ENCODE data around the gene CBFB. TPM values are rescaled to one million over a fixed set of nuclear protein-coding genes. Genes with fewer than 3 reads are reported as not detected.

Gene CBFB
- total and polyA plus RNA-seq, 2 of the 13 experiments (the other 11 are each of a cell fraction or from before 2014, with no cell fraction given) = 22.1 to 70.8 TPM

DNA sequence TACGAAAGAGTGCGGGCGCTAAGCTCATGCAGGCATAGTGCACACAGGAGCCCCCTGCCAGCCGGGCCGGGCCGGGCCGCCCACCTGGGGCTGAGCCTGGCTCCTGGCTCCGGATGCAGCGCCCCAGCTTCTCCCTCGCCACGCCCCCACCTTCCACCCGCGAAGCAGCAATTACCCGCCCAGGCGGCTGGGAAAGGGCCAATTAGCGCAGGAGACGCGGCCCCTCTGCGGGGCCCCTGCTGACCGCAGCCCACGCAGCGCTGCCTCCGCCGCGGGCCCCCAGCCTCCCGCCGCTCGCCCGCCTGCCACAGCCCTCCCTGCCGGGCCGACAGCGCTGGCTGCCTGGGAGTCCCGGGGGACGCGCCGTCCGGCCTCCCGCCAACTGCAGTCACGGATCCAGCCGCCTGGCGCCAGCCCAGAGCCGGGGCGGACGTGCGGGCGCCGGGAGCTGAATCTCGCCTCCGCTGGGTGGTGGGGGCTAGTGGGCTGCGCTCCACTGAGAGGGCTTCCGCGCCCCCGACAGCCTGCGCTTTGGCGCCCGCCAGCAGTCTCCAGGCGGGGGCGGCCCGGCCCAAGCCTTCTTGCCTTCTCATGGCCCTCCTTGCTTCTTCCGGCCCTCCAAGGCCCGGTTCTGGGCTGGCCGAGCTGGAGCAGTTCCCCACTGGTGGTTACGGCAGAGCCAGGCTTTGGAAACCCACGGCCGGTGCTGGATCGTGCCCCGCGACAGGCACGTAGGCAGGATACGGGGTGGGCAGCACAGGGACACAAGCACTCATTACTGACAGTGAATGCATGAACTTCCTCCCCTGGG, 14.9 kb upstream of the CBFB start (continued):
- TF ChIP-seq, protein P1, sequence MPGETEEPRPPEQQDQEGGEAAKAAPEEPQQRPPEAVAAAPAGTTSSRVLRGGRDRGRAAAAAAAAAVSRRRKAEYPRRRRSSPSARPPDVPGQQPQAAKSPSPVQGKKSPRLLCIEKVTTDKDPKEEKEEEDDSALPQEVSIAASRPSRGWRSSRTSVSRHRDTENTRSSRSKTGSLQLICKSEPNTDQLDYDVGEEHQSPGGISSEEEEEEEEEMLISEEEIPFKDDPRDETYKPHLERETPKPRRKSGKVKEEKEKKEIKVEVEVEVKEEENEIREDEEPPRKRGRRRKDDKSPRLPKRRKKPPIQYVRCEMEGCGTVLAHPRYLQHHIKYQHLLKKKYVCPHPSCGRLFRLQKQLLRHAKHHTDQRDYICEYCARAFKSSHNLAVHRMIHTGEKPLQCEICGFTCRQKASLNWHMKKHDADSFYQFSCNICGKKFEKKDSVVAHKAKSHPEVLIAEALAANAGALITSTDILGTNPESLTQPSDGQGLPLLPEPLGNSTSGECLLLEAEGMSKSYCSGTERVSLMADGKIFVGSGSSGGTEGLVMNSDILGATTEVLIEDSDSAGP (CRISPR knock-in tag; IDR thresholded peaks at IDR 0.05; ENCODE audit: borderline replicate concordance) = peak; percentile 43; the same call in 1 of the 2 replicates
- TF ChIP-seq ZC3H13 (CRISPR knock-in tag; IDR thresholded peaks at IDR 0.05) (0 out of 2 replicates have a peak, but pooled peaks have one; percentile 44), KDM2A (CRISPR knock-in tag; IDR thresholded peaks at IDR 0.05; ENCODE audit: borderline replicate concordance, low read depth) (peak; percentile 32; the same call in 1 of the 2 replicates), REL (CRISPR knock-in tag; conservative IDR thresholded peaks at IDR 0.05) (peak; percentile 63; the same call in 1 of the 2 replicates), ZNF616 (CRISPR knock-in tag; IDR thresholded peaks at IDR 0.05; ENCODE audit: low read depth) (no peak), ERF (CRISPR knock-in tag; IDR thresholded peaks at IDR 0.05) (0 out of 2 replicates have a peak, but pooled peaks have one; percentile 25), ZNF777 (CRISPR knock-in tag; IDR thresholded peaks at IDR 0.05) (peak; percentile 99), ZZZ3 (CRISPR knock-in tag; IDR thresholded peaks at IDR 0.05; ENCODE audit: borderline replicate concordance) (0 out of 2 replicates have a peak, but pooled peaks have one; percentile 61), ZNF564 (CRISPR knock-in tag; IDR thresholded peaks at IDR 0.05) (0 out of 2 replicates have a peak, but pooled peaks have one; percentile 54), HOXA9 (CRISPR knock-in tag; IDR thresholded peaks at IDR 0.05; ENCODE audit: borderline replicate concordance) (peak; percentile 45; the same call in 1 of the 2 replicates), ZFY (CRISPR knock-in tag; IDR thresholded peaks at IDR 0.05) (peak; percentile 53), CENPT (CRISPR knock-in tag; IDR thresholded peaks at IDR 0.05; ENCODE audit: low read depth) (0 out of 2 replicates have a peak, but pooled peaks have one; percentile 58)
- TF ChIP-seq, protein P2, sequence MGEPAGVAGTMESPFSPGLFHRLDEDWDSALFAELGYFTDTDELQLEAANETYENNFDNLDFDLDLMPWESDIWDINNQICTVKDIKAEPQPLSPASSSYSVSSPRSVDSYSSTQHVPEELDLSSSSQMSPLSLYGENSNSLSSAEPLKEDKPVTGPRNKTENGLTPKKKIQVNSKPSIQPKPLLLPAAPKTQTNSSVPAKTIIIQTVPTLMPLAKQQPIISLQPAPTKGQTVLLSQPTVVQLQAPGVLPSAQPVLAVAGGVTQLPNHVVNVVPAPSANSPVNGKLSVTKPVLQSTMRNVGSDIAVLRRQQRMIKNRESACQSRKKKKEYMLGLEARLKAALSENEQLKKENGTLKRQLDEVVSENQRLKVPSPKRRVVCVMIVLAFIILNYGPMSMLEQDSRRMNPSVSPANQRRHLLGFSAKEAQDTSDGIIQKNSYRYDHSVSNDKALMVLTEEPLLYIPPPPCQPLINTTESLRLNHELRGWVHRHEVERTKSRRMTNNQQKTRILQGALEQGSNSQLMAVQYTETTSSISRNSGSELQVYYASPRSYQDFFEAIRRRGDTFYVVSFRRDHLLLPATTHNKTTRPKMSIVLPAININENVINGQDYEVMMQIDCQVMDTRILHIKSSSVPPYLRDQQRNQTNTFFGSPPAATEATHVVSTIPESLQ (CRISPR knock-in tag; conservative IDR thresholded peaks at IDR 0.05) = no peak
- TF ChIP-seq, protein P3, sequence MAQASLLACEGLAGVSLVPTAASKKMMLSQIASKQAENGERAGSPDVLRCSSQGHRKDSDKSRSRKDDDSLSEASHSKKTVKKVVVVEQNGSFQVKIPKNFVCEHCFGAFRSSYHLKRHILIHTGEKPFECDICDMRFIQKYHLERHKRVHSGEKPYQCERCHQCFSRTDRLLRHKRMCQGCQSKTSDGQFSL (CRISPR knock-in tag; IDR thresholded peaks at IDR 0.05) = no peak
- TF ChIP-seq, protein P4, sequence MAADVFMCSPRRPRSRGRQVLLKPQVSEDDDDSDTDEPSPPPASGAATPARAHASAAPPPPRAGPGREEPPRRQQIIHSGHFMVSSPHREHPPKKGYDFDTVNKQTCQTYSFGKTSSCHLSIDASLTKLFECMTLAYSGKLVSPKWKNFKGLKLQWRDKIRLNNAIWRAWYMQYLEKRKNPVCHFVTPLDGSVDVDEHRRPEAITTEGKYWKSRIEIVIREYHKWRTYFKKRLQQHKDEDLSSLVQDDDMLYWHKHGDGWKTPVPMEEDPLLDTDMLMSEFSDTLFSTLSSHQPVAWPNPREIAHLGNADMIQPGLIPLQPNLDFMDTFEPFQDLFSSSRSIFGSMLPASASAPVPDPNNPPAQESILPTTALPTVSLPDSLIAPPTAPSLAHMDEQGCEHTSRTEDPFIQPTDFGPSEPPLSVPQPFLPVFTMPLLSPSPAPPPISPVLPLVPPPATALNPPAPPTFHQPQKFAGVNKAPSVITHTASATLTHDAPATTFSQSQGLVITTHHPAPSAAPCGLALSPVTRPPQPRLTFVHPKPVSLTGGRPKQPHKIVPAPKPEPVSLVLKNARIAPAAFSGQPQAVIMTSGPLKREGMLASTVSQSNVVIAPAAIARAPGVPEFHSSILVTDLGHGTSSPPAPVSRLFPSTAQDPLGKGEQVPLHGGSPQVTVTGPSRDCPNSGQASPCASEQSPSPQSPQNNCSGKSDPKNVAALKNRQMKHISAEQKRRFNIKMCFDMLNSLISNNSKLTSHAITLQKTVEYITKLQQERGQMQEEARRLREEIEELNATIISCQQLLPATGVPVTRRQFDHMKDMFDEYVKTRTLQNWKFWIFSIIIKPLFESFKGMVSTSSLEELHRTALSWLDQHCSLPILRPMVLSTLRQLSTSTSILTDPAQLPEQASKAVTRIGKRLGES (CRISPR knock-in tag; IDR thresholded peaks at IDR 0.05; ENCODE audit: borderline replicate concordance) = no peak
- TF ChIP-seq, protein P5, sequence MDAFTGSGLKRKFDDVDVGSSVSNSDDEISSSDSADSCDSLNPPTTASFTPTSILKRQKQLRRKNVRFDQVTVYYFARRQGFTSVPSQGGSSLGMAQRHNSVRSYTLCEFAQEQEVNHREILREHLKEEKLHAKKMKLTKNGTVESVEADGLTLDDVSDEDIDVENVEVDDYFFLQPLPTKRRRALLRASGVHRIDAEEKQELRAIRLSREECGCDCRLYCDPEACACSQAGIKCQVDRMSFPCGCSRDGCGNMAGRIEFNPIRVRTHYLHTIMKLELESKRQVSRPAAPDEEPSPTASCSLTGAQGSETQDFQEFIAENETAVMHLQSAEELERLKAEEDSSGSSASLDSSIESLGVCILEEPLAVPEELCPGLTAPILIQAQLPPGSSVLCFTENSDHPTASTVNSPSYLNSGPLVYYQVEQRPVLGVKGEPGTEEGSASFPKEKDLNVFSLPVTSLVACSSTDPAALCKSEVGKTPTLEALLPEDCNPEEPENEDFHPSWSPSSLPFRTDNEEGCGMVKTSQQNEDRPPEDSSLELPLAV (CRISPR knock-in tag; conservative IDR thresholded peaks at IDR 0.05; ENCODE audit: low read depth) = no peak
- TF ChIP-seq, protein P6, sequence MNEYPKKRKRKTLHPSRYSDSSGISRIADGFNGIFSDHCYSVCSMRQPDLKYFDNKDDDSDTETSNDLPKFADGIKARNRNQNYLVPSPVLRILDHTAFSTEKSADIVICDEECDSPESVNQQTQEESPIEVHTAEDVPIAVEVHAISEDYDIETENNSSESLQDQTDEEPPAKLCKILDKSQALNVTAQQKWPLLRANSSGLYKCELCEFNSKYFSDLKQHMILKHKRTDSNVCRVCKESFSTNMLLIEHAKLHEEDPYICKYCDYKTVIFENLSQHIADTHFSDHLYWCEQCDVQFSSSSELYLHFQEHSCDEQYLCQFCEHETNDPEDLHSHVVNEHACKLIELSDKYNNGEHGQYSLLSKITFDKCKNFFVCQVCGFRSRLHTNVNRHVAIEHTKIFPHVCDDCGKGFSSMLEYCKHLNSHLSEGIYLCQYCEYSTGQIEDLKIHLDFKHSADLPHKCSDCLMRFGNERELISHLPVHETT (CRISPR knock-in tag; conservative IDR thresholded peaks at IDR 0.05) = no peak
